Measurements from ENCODE around the gene ADK.

The ADK gene

GRCh38 chr10:74640134-74640921, 489.3 kb downstream of the ADK start:
- H3K4me3 ChIP-seq (ENCODE audit: low read depth, low read length), result no peak overlapping the region
- POLR2A ChIA-PET, result interaction anchor here (0.6 kb wide), 1 partner anchor 178 kb away, joined by 3 read pairs; no protein-coding TSS in a partner anchor
- DNase-seq (ENCODE audit: low read depth, low spot score), result no peak
- CTCF ChIA-PET, result interaction anchor here (1.2 kb wide), 1 partner anchor 22 kb away, joined by 3 read pairs; no protein-coding TSS in a partner anchor
- no peak for TF ChIP-seq CTCF (IDR thresholded peaks at IDR 0.05; ENCODE audit: insufficient read depth, low read length, missing control alignments)

GRCh38 chr10:74641659-74642058, 490.6 kb downstream of the ADK start:
- no peak overlapping the region for H3K4me3 ChIP-seq (ENCODE audit: low read depth, low read length)
- ChIA-PET POLR2A (no interaction called here), CTCF (no interaction called here)
- TF ChIP-seq CTCF (IDR thresholded peaks at IDR 0.05; ENCODE audit: insufficient read depth, low read length, missing control alignments), result no peak
- no peak for DNase-seq (ENCODE audit: low read depth, low spot score)

GRCh38 chr10:74642901-74643595, 492.0 kb downstream of the ADK start:
- ChIA-PET POLR2A (no interaction called here), CTCF (no interaction called here)
- no peak for DNase-seq (ENCODE audit: low read depth, low spot score)
- no peak for TF ChIP-seq CTCF (IDR thresholded peaks at IDR 0.05; ENCODE audit: insufficient read depth, low read length, missing control alignments)
- H3K4me3 ChIP-seq (ENCODE audit: low read depth, low read length), result no peak overlapping the region

- TF ChIP-seq CTCF (IDR thresholded peaks at IDR 0.05; ENCODE audit: insufficient read depth, low read length, missing control alignments), result no peak
- DNase-seq (ENCODE audit: low read depth, low spot score), result no peak
- no peak overlapping the region for H3K4me3 ChIP-seq (ENCODE audit: low read depth, low read length)
- ChIA-PET POLR2A (no interaction called here), CTCF (interaction anchor here (0.6 to 1.0 kb wide), 2 partner anchors 10 to 377 kb away, joined by 3 to 4 read pairs; no protein-coding TSS in a partner anchor)
These were observed 492.6 kb downstream of the ADK start for GRCh38 chr10:74643596-74643975.

GRCh38 chr10:74644738-74645137, 493.7 kb downstream of the ADK start:
- ChIA-PET POLR2A (no interaction called here), CTCF (interaction anchor here (1.0 kb wide), 1 partner anchor 9 kb away, joined by 4 read pairs; no protein-coding TSS in a partner anchor)
- TF ChIP-seq CTCF (IDR thresholded peaks at IDR 0.05; ENCODE audit: insufficient read depth, low read length, missing control alignments), result no peak
- no peak for DNase-seq (ENCODE audit: low read depth, low spot score)
- no peak overlapping the region for H3K4me3 ChIP-seq (ENCODE audit: low read depth, low read length)

- CTCF ChIA-PET, result no interaction called here
- POLR2A ChIA-PET, result no interaction called here
These were observed 494.7 kb downstream of the ADK start for GRCh38 chr10:74645692-74646091.

More at GRCh38 chr10:74645692-74646091, 494.7 kb downstream of the ADK start:
- H3K4me3 ChIP-seq (ENCODE audit: low read depth, low read length), result no peak overlapping the region
- no peak for DNase-seq (ENCODE audit: low read depth, low spot score)
- no peak for TF ChIP-seq CTCF (IDR thresholded peaks at IDR 0.05; ENCODE audit: insufficient read depth, low read length, missing control alignments)
